Activated CD4-positive, alpha-beta memory T cell treated with anti-CD3 and anti-CD28 coated beads for 36 hours (primary cell): ENCODE results near the gene GNAL. TPM values are rescaled to one million over a fixed set of nuclear protein-coding genes. Genes with fewer than 3 reads are reported as not detected.
"Not testable (repeated sequence)": the region's sequence is repeated elsewhere in the genome, so short reads cannot be mapped to it uniquely, and the experiment has no call there.

ENCODE experiments used
- CTCF ChIA-PET: fragments of 350-600 bp; sonication (Branson Sonifier 250); formaldehyde crosslinking; loops from one replicate; lab custom pipeline; 2021; ENCODE audit warnings: antibody characterized with exemption, inconsistent platforms; lab: Charles Lee
- POLR2A ChIA-PET: fragments of 350-600 bp; sonication (Branson Sonifier 250); formaldehyde crosslinking; loops from one replicate; lab custom pipeline; 2021; ENCODE audit warnings: antibody characterized with exemption; lab: Charles Lee
- DNase-seq: peaks from one replicate; pipeline ENCODE4 v3.0.0-alpha.2; 2020
- H3K27ac Mint-ChIP-seq: one replicate; pipeline ENCODE4 v1.8.0; 2021; ENCODE audit warnings: mixed read lengths
- H3K27me3 Mint-ChIP-seq: one replicate; pipeline ENCODE4 v1.8.0; 2021; ENCODE audit warnings: mixed read lengths
- H3K36me3 Mint-ChIP-seq: one replicate; pipeline ENCODE4 v1.8.0; 2021; ENCODE audit warnings: mixed read lengths
- H3K4me1 Mint-ChIP-seq: one replicate; pipeline ENCODE4 v1.8.0; 2021; ENCODE audit warnings: low read depth, mixed read lengths
- H3K4me3 Mint-ChIP-seq: one replicate; pipeline ENCODE4 v1.8.0; 2021; ENCODE audit warnings: mild to moderate bottlenecking, mixed read lengths
- H3K9me3 Mint-ChIP-seq: one replicate; pipeline ENCODE4 v1.8.0; 2021; ENCODE audit warnings: mixed read lengths
- intact Hi-C: fragments of 100-400 bp; cut with micrococcal nuclease; formaldehyde crosslinking; loops from one replicate; pipeline ENCODE4 v1.15.1; 2023
- total RNA-seq, 2 experiments: library from RNA; stranded (reverse); gene quantifications; one replicate each; pipeline ENCODE4 v1.2.3, GENCODE V29; 2021

Gene GNAL
- total RNA-seq, 2 experiments from 2014 or later = 0.12 TPM; not detected in 1

- Mint-ChIP-seq H3K36me3 (no peaks in the 10 kb centered on the region), H3K4me1 (no peaks in the 10 kb centered on the region), H3K27ac (no peak overlapping the region), H3K27me3 (peaks cover 11% of the 10 kb centered on the region), H3K4me3 (no peak overlapping the region), H3K9me3 (no peaks in the 10 kb centered on the region)
- CTCF ChIA-PET = no interaction called here
- POLR2A ChIA-PET = no interaction called here
- intact Hi-C loops = no loop called here
- no peak for DNase-seq
Measured at GRCh38 chr18:11669948-11670275, 19.2 kb upstream of the GNAL start.

GRCh38 chr18:11671156-11671555 lies 17.9 kb upstream of the GNAL start:
- Mint-ChIP-seq H3K4me3 (no peak overlapping the region), H3K27ac (no peak overlapping the region), H3K27me3 (peaks cover 17% of the 10 kb centered on the region), H3K9me3 (no peaks in the 10 kb centered on the region), H3K36me3 (no peaks in the 10 kb centered on the region), H3K4me1 (no peaks in the 10 kb centered on the region)
- POLR2A ChIA-PET = no interaction called here
- no peak for DNase-seq
- CTCF ChIA-PET = interaction anchor here (1.0 to 1.5 kb wide), 2 partner anchors 16 to 267 kb away, joined by 3 read pairs; no protein-coding TSS in a partner anchor
- intact Hi-C loops = no loop called here

- H3K9me3 Mint-ChIP-seq = no peaks in the 10 kb centered on the region
- intact Hi-C loops = no loop called here
- H3K36me3 Mint-ChIP-seq = no peaks in the 10 kb centered on the region
- no peak overlapping the region for H3K4me3 Mint-ChIP-seq
- CTCF ChIA-PET = no interaction called here
- no peak overlapping the region for H3K27ac Mint-ChIP-seq
- H3K27me3 Mint-ChIP-seq = peaks cover 20% of the 10 kb centered on the region
- no peak for DNase-seq
- H3K4me1 Mint-ChIP-seq = no peaks in the 10 kb centered on the region
- POLR2A ChIA-PET = no interaction called here
Measured at GRCh38 chr18:11672198-11672597, 16.9 kb upstream of the GNAL start.

- no peaks in the 10 kb centered on the region for H3K4me1 Mint-ChIP-seq
- intact Hi-C loops = no loop called here
- no peak overlapping the region for H3K4me3 Mint-ChIP-seq
- H3K36me3 Mint-ChIP-seq = no peaks in the 10 kb centered on the region
- DNase-seq = no peak
- H3K27ac Mint-ChIP-seq = no peak overlapping the region
- POLR2A ChIA-PET = no interaction called here
- H3K9me3 Mint-ChIP-seq = no peaks in the 10 kb centered on the region
- CTCF ChIA-PET = interaction anchor here (1.1 kb wide), 1 partner anchor 17 kb away, joined by 6 read pairs; no protein-coding TSS in a partner anchor
- H3K27me3 Mint-ChIP-seq = peaks cover 20% of the 10 kb centered on the region
Measured at GRCh38 chr18:11672846-11673454, 16.1 kb upstream of the GNAL start.

DNA sequence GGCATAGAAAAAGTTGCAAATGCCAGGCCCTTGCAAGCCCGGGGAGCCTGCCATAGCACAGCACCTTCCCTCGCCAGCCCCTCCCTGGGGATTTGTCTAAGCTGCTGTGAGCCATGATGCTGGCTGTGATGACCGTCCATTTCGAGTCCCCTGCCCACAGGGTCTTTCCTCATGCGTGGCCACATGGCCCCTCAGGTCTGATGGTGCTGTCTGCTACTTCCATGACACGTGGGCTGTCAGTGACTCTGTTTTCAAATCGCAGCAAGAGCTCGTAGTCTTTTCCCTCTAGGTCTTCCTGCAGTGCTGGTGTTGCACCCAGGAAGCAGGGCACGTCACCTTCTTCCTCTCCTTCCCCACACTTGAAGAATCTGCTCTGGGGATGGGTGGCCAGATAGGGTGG lies 15.5 kb upstream of the GNAL start:
- no peak overlapping the region for H3K4me3 Mint-ChIP-seq
- no peaks in the 10 kb centered on the region for H3K36me3 Mint-ChIP-seq
- no peak for DNase-seq
- no peak overlapping the region for H3K27ac Mint-ChIP-seq
- H3K4me1 Mint-ChIP-seq = no peaks in the 10 kb centered on the region
- H3K27me3 Mint-ChIP-seq = peaks cover 20% of the 10 kb centered on the region
- ChIA-PET POLR2A (no interaction called here), CTCF (interaction anchor here (1.1 kb wide), 1 partner anchor 18 kb away, joined by 6 read pairs; no protein-coding TSS in a partner anchor)
- no peaks in the 10 kb centered on the region for H3K9me3 Mint-ChIP-seq
- intact Hi-C loops = no loop called here

DNA sequence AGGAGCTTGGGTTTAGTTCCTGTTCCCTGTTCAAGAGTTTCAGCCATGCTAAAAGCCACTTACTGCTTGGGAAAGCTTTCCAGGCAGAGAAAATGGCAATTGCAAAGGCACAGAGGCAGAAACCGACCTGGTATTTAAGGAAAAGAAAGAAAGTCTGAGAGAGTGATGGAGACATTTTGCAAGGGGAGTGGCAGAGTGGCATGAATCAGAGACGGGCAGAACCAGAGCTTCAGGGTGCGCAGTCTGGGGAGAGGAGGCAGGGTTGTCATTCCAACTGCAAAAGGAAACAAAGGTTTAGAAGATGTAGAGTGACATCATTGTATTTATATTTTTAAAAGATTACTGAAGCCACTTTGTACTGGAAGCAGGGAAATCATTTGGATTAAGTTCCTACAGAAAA lies 14.9 kb upstream of the GNAL start:
- peaks cover 22% of the 10 kb centered on the region for H3K27me3 Mint-ChIP-seq
- DNase-seq = no peak
- H3K4me3 Mint-ChIP-seq = no peak overlapping the region
- intact Hi-C loops = no loop called here
- no peaks in the 10 kb centered on the region for H3K9me3 Mint-ChIP-seq
- CTCF ChIA-PET = interaction anchor here (1.1 kb wide), 1 partner anchor 18 kb away, joined by 6 read pairs; no protein-coding TSS in a partner anchor
- no peaks in the 10 kb centered on the region for H3K4me1 Mint-ChIP-seq
- no peaks in the 10 kb centered on the region for H3K36me3 Mint-ChIP-seq
- POLR2A ChIA-PET = no interaction called here
- no peak overlapping the region for H3K27ac Mint-ChIP-seq

GRCh38 chr18:11676386-11676785 lies 12.7 kb upstream of the GNAL start:
- POLR2A ChIA-PET = no interaction called here
- no peak overlapping the region for H3K4me3 Mint-ChIP-seq

GRCh38 chr18:11676867-11677266 lies 12.2 kb upstream of the GNAL start:
- Mint-ChIP-seq H3K27me3 (peaks cover 25% of the 10 kb centered on the region), H3K9me3 (no peaks in the 10 kb centered on the region), H3K4me1 (no peaks in the 10 kb centered on the region), H3K27ac (no peak overlapping the region), H3K36me3 (no peaks in the 10 kb centered on the region), H3K4me3 (no peak overlapping the region)
- intact Hi-C loops = no loop called here
- ChIA-PET POLR2A (no interaction called here), CTCF (no interaction called here)
- DNase-seq = no peak

More at GRCh38 chr18:11676386-11676785, 12.7 kb upstream of the GNAL start:
- Mint-ChIP-seq H3K4me1 (no peaks in the 10 kb centered on the region), H3K36me3 (no peaks in the 10 kb centered on the region), H3K9me3 (no peaks in the 10 kb centered on the region), H3K27ac (no peak overlapping the region), H3K27me3 (peaks cover 25% of the 10 kb centered on the region)
- CTCF ChIA-PET = no interaction called here
- intact Hi-C loops = no loop called here
- no peak for DNase-seq

- ChIA-PET CTCF (no interaction called here), POLR2A (no interaction called here)
- Mint-ChIP-seq H3K9me3 (no peaks in the 10 kb centered on the region), H3K27ac (no peak overlapping the region), H3K36me3 (no peaks in the 10 kb centered on the region), H3K4me1 (no peaks in the 10 kb centered on the region), H3K27me3 (peaks cover 25% of the 10 kb centered on the region), H3K4me3 (no peak overlapping the region)
- intact Hi-C loops = no loop called here
- no peak for DNase-seq
Measured at GRCh38 chr18:11678211-11678610, 10.9 kb upstream of the GNAL start.

DNA sequence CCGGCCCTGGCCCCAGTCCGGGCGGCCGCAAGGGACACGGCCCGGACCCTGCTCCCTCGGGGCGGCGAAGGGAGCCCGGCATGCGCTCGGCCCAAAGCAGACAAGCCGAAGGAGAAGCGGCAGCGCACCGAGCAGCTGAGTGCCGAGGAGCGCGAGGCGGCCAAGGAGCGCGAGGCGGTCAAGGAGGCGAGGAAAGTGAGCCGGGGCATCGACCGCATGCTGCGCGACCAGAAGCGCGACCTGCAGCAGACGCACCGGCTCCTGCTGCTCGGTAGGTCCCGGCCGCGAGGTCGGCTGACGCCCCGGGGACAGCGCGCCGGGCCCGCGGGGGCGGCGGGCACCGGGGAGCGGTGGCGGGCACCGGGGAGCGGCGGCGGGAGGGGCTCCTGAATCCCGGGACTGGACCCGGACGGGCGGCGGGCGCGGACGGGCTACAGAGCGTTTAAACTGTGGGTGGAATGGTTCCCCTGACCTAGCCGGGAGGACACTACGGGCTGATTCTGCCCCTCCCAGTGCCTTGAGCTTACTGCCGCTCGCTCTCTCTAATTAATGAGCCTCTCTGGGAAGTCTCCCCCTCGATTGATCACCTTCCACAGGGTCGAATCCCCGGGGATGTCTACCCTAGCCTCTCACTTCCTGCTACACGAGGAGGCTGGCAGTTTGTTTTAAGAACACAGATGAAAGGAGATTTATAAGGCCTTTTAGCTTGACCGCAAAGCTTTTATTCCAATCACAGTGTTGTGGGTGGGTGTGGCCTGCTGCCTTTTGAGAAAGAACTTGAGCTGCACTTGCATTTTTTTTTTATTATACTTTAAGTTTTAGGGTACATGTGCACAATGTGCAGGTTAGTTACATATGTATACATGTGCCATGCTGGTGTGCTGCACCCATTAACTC lies 853 bp downstream of the GNAL start:
- DNase-seq = peak; percentile 20
- peaks cover 35% of the 10 kb centered on the region for H3K27me3 Mint-ChIP-seq
- no peak overlapping the region for H3K27ac Mint-ChIP-seq
- ChIA-PET CTCF (no interaction called here), POLR2A (no interaction called here)
- H3K36me3 Mint-ChIP-seq = peaks cover 2% of the 10 kb centered on the region
- intact Hi-C loops = no loop called here
- H3K4me3 Mint-ChIP-seq = peak overlapping the region; percentile 62
- H3K4me1 Mint-ChIP-seq = peaks cover 8% of the 10 kb centered on the region
- peaks cover 5% of the 10 kb centered on the region for H3K9me3 Mint-ChIP-seq

GRCh38 chr18:11690660-11691059 lies 1.6 kb downstream of the GNAL start:
- H3K4me3 Mint-ChIP-seq, H3K4me1 Mint-ChIP-seq, H3K27ac Mint-ChIP-seq, DNase-seq, H3K9me3 Mint-ChIP-seq, POLR2A ChIA-PET, CTCF ChIA-PET, intact Hi-C loops, H3K36me3 Mint-ChIP-seq: not testable (repeated sequence)
- peaks cover 36% of the 10 kb centered on the region for H3K27me3 Mint-ChIP-seq

DNA sequence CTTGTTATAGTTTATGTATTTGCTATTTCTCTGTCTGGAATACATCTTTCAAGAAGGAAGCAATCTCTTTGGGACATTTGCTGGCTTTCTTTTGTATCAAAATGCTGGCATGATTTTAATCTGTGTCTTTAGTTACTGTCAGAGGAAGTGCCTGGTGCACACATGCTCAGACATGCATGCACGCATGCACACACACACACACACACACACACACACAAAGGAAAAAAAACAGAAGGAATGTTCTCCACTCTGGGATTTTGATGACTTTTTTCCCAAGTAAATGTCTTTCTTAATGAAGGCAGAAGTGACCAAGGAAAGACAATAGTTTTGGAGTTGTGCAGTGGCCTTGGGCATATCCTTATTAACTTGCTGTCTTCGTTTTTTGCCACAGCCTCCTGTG lies 6.7 kb downstream of the GNAL start:
- Mint-ChIP-seq H3K36me3 (no peaks in the 10 kb centered on the region), H3K9me3 (no peaks in the 10 kb centered on the region), H3K4me1 (no peaks in the 10 kb centered on the region), H3K27me3 (peaks cover 28% of the 10 kb centered on the region), H3K4me3 (no peak overlapping the region), H3K27ac (no peak overlapping the region)
- intact Hi-C loops = no loop called here
- CTCF ChIA-PET = no interaction called here
- no peak for DNase-seq
- POLR2A ChIA-PET = interaction anchor here (0.6 kb wide), 1 partner anchor 12 kb away, joined by 3 read pairs; no protein-coding TSS in a partner anchor
